RWPE2 (cell line): Measurements from ENCODE around the gene ACOX3.

ENCODE experiments used
- ATAC-seq: fragments of 200-7000 bp; cut with Tn5 transposase; 3 replicates; pipeline ENCODE4 v1.9.1; 2021; ENCODE audit warnings: low read depth
- DNase-seq: peaks from one replicate; pipeline ENCODE4 v3.0.0-alpha.2; 2020; ENCODE audit warnings: low spot score
- H3K27ac ChIP-seq: fragments of 450-650 bp; 2 replicates; pipeline ENCODE4 v1.5.1; 2017; ENCODE audit warnings: mild to moderate bottlenecking; ENCODE audit not compliant: poor library complexity, severe bottlenecking
- H3K27me3 ChIP-seq: fragments of 250-450 bp; sonication (Bioruptor Pico); 2 replicates; pipeline ENCODE4 v1.5.1; 2021; ENCODE audit warnings: mild to moderate bottlenecking, moderate library complexity; ENCODE audit not compliant: insufficient read depth, poor library complexity, severe bottlenecking
- H3K36me3 ChIP-seq: fragments of 250-450 bp; sonication (Bioruptor Pico); 2 replicates; pipeline ENCODE4 v1.5.1; 2020; ENCODE audit warnings: low read depth, mild to moderate bottlenecking, moderate library complexity
- H3K4me1 ChIP-seq: fragments of 250-450 bp; sonication (Bioruptor Pico); 2 replicates; pipeline ENCODE4 v1.5.1; 2021; ENCODE audit warnings: mild to moderate bottlenecking, moderate library complexity; ENCODE audit not compliant: insufficient read depth, poor library complexity, severe bottlenecking
- H3K4me3 ChIP-seq: fragments of 250-450 bp; sonication (Bioruptor Pico); 2 replicates; pipeline ENCODE4 v1.5.1; 2021; ENCODE audit warnings: mild to moderate bottlenecking, moderate library complexity; ENCODE audit not compliant: severe bottlenecking
- H3K9me3 ChIP-seq: fragments of 250-450 bp; sonication (Bioruptor Pico); 2 replicates; pipeline ENCODE4 v1.5.1; 2021; ENCODE audit warnings: mild to moderate bottlenecking, moderate library complexity; ENCODE audit not compliant: severe bottlenecking
- TF ChIP-seq, protein P1 (sequence below): fragments of 450-650 bp; IDR thresholded peaks from one replicate; pipeline ENCODE4 v1.5.1; 2017; ENCODE audit warnings: mild to moderate bottlenecking, moderate library complexity; ENCODE audit not compliant: poor library complexity, severe bottlenecking

The ACOX3 gene

DNA sequence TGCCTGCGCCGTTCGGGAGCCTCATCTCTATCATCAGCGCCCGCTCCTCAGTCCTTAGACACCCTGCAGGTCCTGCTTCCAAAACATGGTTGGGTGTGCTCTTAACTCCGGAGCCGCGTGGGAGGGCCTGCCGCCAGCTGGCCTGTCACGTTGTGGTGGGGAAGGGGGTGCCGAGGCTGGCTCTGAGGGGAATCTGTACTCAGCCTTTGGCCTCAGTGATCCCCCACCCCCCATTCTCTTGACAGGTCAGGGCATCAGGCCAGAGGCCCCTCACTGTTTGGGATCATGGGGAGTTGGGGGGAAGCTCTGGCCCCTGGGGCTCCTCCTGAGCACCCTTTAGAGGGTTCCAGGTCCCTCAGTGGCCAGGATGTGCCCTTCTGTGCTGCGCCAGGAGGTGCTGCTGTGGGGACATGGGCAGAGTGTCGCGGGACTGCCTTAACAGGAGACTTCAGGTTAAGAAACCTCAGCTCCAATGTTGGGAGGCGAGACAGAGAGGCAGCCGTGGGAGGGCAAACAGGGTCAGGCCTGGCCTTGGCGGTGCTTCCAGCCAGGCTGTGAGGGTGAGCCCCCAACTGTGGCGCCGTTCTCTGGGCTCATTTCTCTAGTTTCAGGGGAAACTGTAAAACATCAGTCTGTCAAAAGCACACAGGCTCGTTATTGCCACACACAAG, 33.5 kb upstream of the ACOX3 start:
- no peaks in the 10 kb centered on the region for H3K4me1 ChIP-seq
- no peaks in the 10 kb centered on the region for H3K27me3 ChIP-seq
- TF ChIP-seq, protein P1, sequence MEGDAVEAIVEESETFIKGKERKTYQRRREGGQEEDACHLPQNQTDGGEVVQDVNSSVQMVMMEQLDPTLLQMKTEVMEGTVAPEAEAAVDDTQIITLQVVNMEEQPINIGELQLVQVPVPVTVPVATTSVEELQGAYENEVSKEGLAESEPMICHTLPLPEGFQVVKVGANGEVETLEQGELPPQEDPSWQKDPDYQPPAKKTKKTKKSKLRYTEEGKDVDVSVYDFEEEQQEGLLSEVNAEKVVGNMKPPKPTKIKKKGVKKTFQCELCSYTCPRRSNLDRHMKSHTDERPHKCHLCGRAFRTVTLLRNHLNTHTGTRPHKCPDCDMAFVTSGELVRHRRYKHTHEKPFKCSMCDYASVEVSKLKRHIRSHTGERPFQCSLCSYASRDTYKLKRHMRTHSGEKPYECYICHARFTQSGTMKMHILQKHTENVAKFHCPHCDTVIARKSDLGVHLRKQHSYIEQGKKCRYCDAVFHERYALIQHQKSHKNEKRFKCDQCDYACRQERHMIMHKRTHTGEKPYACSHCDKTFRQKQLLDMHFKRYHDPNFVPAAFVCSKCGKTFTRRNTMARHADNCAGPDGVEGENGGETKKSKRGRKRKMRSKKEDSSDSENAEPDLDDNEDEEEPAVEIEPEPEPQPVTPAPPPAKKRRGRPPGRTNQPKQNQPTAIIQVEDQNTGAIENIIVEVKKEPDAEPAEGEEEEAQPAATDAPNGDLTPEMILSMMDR = no peak
- H3K27ac ChIP-seq = no peak overlapping the region
- no peak for ATAC-seq
- H3K9me3 ChIP-seq = no peaks in the 10 kb centered on the region
- H3K4me3 ChIP-seq = no peak overlapping the region
- no peak for DNase-seq
- H3K36me3 ChIP-seq = peaks cover 4% of the 10 kb centered on the region

DNA sequence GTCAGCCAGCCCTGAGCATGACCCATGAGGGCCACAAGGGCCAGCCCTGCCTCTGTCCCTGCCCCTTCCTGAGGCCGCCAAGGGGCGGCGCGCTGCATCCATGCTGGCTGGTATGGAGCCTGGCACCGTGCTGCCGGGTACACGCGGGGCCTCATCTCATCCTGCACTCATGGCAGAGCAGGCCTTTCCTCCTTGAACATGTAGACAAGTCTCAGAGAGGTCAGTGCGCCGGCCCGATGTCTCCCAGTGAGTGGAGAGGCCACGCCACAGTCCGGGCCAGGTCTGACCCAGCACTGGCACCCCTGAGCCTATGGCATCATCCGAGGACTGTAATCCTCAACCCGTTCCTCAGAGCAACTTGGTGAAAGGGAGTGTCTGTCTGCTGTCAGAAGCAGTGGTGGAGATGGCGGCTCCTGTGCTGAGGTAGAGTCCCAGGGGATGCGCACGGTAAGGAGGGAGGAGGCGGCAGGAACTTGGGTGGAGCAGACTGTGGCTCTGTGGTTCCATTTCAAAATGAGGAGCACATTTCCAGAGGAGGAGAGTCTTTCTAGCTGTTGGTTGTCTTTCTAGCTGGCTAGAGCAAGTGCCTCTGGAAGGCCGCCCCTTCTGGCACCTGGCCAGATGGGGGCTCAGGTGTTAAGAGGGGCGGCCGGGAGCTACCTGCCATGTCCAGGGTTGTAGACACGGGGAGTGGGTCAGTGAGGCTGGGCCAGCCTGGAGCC, 32.8 kb upstream of the ACOX3 start:
- no peak overlapping the region for H3K27ac ChIP-seq
- ATAC-seq (no peak), DNase-seq (no peak)
- TF ChIP-seq, protein P1 = no peak
- no peak overlapping the region for H3K4me3 ChIP-seq
- no peaks in the 10 kb centered on the region for H3K9me3 ChIP-seq
- H3K36me3 ChIP-seq = peaks cover 10% of the 10 kb centered on the region
- no peaks in the 10 kb centered on the region for H3K4me1 ChIP-seq
- H3K27me3 ChIP-seq = no peaks in the 10 kb centered on the region

DNA sequence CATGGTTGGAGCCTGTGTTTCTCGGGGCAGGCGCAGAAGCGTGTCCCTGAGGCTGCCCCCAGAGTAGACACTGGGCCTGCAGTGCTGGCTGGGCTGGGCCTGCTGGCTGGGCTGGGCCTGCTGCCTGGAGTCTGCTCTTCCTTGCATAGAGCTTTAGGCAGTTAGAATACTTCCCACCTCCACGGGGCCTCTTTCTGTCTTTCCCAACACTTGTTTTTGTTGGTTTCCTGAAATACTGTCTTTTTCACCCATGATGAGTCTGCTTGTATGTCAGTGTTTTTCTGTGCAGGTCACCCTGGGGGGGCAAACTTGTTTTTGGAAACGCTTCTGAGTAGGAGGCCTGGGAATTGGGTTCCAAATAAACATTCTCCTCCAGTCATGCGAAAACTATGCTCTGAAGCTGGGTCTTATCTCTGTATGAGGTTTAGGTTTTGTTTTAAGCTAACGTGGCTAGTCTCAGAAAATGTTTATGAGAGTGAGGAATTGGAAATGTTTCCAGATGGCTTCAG, 32.2 kb upstream of the ACOX3 start:
- H3K27ac ChIP-seq = no peak overlapping the region
- ATAC-seq (no peak), DNase-seq (no peak)
- H3K9me3 ChIP-seq = no peaks in the 10 kb centered on the region
- peaks cover 17% of the 10 kb centered on the region for H3K36me3 ChIP-seq
- H3K27me3 ChIP-seq = no peaks in the 10 kb centered on the region
- TF ChIP-seq, protein P1 = no peak
- no peak overlapping the region for H3K4me3 ChIP-seq
- H3K4me1 ChIP-seq = no peaks in the 10 kb centered on the region

- Histone ChIP-seq H3K4me1 (no peaks in the 10 kb centered on the region), H3K9me3 (no peaks in the 10 kb centered on the region), H3K4me3 (no peak overlapping the region), H3K27me3 (no peaks in the 10 kb centered on the region), H3K36me3 (peaks cover 17% of the 10 kb centered on the region), H3K27ac (no peak overlapping the region)
- DNase-seq (no peak), ATAC-seq (no peak)
- TF ChIP-seq, protein P1 = no peak
Measured at GRCh38 chr4:8472158-8472688, 31.7 kb upstream of the ACOX3 start.
